Measurements from ENCODE around the gene LIN52. TPM values are rescaled to one million over a fixed set of nuclear protein-coding genes. Genes with fewer than 3 reads are reported as not detected.

LIN52 gene, protein sequence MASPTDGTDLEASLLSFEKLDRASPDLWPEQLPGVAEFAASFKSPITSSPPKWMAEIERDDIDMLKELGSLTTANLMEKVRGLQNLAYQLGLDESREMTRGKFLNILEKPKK
- total RNA-seq, result 4.6 and 8.5 TPM in 2 replicates

DNA sequence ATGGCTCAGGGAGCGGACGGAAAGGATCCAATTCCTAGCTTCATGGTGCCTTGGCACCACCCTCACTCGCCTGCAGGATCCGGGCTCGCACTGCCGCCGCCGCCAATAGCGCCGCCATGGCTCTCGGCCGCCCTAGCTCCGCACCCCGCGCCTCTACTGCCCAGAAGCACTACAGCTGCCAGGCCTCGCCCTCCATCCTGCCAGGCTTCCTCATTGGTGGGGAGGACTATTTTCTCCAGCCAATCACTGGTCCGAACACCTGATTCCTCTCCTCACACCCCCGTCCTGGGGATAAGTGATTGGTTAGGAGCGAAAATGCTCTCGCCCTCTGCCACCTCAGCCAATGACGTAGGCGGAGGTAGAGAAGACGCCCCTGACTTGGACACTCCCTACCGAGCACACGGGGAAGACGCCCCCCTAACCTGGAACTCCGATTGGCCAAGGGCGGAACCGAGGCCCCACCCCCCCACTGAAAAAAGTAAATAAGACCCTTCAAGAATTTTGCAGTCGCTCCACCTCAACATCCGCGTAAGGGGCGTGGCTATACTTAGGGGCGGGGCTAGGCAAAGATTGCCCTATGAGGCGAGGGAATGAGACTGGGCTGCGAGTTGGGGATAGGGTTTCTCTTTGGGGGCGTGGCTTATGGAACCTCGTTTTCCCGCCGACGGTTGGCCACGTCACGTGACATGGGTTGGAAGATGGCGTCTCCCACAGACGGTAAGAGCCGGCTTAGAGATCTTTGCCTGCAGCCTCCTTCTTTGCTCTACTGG is at the start of gene LIN52, which contains the start of gene ALDH6A1:
TSS of gene LIN52 (plus strand) at position 680 of the 770 bp plus-strand sequence. CDS start at position 699, 19 bp downstream.
TSS of gene ALDH6A1 (minus strand) at position 177 of the 770 bp plus-strand sequence. CDS start at position 118, 59 bp downstream.

DNA sequence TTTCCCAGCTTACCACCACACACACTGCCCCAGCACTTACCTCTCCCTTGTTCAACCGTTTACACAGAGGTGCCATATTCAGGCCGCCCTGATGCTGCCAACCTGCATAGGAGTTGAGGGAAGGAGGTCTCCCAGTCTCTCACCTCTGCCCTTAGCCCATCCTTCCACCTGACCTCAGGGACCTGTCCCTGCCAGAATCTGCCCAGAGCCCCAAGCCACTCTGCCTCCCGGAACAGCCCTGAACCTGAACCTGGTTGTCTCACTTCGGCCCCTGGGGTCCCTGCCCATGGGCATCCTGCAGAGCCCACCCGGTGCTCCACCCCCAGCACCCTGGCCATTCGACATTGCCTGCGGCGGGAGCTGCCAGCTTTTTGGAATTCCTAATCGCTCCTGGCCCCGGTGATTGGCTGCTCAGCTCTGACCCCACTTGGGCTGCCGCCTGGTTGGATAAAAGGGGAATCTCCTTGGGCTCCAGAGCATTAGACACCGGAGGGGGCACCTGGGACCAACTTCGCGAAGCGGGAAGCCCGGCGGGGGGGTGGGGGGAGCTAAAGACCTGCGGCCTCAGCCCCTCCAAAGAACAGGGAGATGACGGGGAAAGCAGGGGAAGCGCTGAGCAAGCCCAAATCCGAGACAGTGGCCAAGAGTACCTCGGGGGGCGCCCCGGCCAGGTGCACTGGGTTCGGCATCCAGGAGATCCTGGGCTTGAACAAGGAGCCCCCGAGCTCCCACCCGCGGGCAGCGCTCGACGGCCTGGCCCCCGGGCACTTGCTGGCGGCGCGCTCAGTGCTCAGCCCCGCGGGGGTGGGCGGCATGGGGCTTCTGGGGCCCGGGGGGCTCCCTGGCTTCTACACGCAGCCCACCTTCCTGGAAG is 154.5 kb downstream of the LIN52 start, which contains the start of gene VSX2:
TSS of gene VSX2 (plus strand) at position 476 of the 874 bp plus-strand sequence. CDS start at position 589, 113 bp downstream.

Other genes starting within 250 kb of the LIN52 start
- gene PTGR2, start 233.1 kb upstream of the LIN52 start, total RNA-seq, result 4.9 and 10.3 TPM in 2 replicates
- gene ZNF410, start 198.1 kb upstream of the LIN52 start, total RNA-seq, result 24.8 and 47.4 TPM in 2 replicates
- gene FAM161B, start 134.9 kb upstream of the LIN52 start, total RNA-seq, result 3.1 and 3.9 TPM in 2 replicates
- gene COQ6, start 134.7 kb upstream of the LIN52 start, total RNA-seq, result 29.1 and 31.6 TPM in 2 replicates
- 5.9 and 6.1 TPM in 2 replicates for gene ENTPD5, start 65.7 kb upstream of the LIN52 start, total RNA-seq
- 5.8 and 6.2 TPM in 2 replicates for gene BBOF1, start 65.6 kb upstream of the LIN52 start, total RNA-seq
- gene ALDH6A1, start 503 bp upstream of the LIN52 start, total RNA-seq, result 31.3 and 32.1 TPM in 2 replicates
- not detected in 2 replicates for gene VSX2, start 154.5 kb downstream of the LIN52 start, total RNA-seq
- gene ABCD4, start 218.0 kb downstream of the LIN52 start, total RNA-seq, result 18.8 and 24.9 TPM in 2 replicates